A673 (cell line): ENCODE results near the gene WNT4. TPM values are rescaled to one million over a fixed set of nuclear protein-coding genes. Genes with fewer than 3 reads are reported as not detected.

Experiments
- BruUV-seq: library from RNA; stranded (reverse); fragments of 400-500 nt; replicated peaks from 2 replicates; lab custom pipeline; 2021; lab: Mats Ljungman, UMichigan
- CTCF ChIA-PET: fragments of 300-600 bp; sonication (Branson Sonifier 250); formaldehyde crosslinking; loops from one replicate; lab custom pipeline; 2022; ENCODE audit warnings: antibody characterized with exemption; lab: Charles Lee
- POLR2A ChIA-PET: fragments of 300-600 bp; sonication (Branson Sonifier 250); formaldehyde crosslinking; loops from one replicate; lab custom pipeline; 2022; ENCODE audit warnings: antibody characterized with exemption; ENCODE audit not compliant: low non-redundant PET; lab: Charles Lee
- DNase-seq: peaks from one replicate; pipeline ENCODE4 v3.0.0-alpha.2; 2015; ENCODE audit warnings: low spot score
- H3K27ac ChIP-seq: fragments of 200-600 bp; sonication (generic); 2 replicates; pipeline ENCODE4 v1.5.1; 2016; ENCODE audit warnings: mixed run types, low read depth, mild to moderate bottlenecking, mixed read lengths, antibody characterized with exemption, low read length; ENCODE audit not compliant: poor library complexity, severe bottlenecking
- H3K27me3 ChIP-seq: fragments of 200-600 bp; sonication (generic); replicated peaks from 2 replicates; pipeline ENCODE4 v1.6.1; 2017; ENCODE audit warnings: mixed run types, low read depth, mild to moderate bottlenecking, mixed read lengths, antibody characterized with exemption, low read length; ENCODE audit not compliant: insufficient read depth, poor library complexity
- H3K36me3 ChIP-seq: fragments of 200-600 bp; sonication (generic); 2 replicates; pipeline ENCODE4 v1.6.1; 2016; ENCODE audit warnings: mixed run types, mild to moderate bottlenecking, mixed read lengths, antibody characterized with exemption, low read length; ENCODE audit not compliant: insufficient read depth, poor library complexity, severe bottlenecking
- H3K4me1 ChIP-seq: fragments of 200-600 bp; sonication (generic); 2 replicates; pipeline ENCODE4 v1.6.1; 2017; ENCODE audit warnings: mixed run types, mild to moderate bottlenecking, mixed read lengths, antibody characterized with exemption, low read length; ENCODE audit not compliant: insufficient read depth, poor library complexity, severe bottlenecking
- H3K4me3 ChIP-seq: fragments of 200-600 bp; sonication (generic); 2 replicates; pipeline ENCODE4 v1.5.1; 2016; ENCODE audit warnings: low read depth, mixed run types, mild to moderate bottlenecking, mixed read lengths, low read length; ENCODE audit not compliant: poor library complexity, severe bottlenecking
- H3K9me3 ChIP-seq: fragments of 200-600 bp; sonication (generic); 2 replicates; pipeline ENCODE4 v1.6.1; 2016; ENCODE audit warnings: mixed run types, low read depth, mild to moderate bottlenecking, mixed read lengths, antibody characterized with exemption, low read length; ENCODE audit not compliant: poor library complexity, severe bottlenecking
- EZH2 ChIP-seq: fragments of 200-600 bp; sonication (generic); IDR thresholded peaks from 2 replicates; pipeline ENCODE4 v1.6.1; 2017; ENCODE audit warnings: borderline replicate concordance, low read depth, mild to moderate bottlenecking, mixed read lengths, antibody characterized with exemption, low read length; ENCODE audit not compliant: poor library complexity, severe bottlenecking
- intact Hi-C: fragments of 100-400 bp; cut with micrococcal nuclease; formaldehyde crosslinking; loops from one replicate; pipeline ENCODE4 v1.10.0; 2022; ENCODE audit not compliant: unreplicated experiment
- total RNA-seq: library from RNA; stranded (reverse); gene quantifications from 2 replicates; pipeline ENCODE4 v1.2.3, GENCODE V29; 2021
- TF ChIP-seq, protein P1 (sequence below): fragments of 300-800, 200-600 bp; sonication (generic); conservative IDR thresholded peaks from 2 replicates; pipeline ENCODE4 v1.5.1; 2017; ENCODE audit warnings: low read depth, mild to moderate bottlenecking, antibody characterized with exemption, low read length, moderate library complexity, mixed read lengths

WNT4 gene
- total RNA-seq, 1 experiment from 2014 or later: not detected

GRCh38 chr1:22137004-22137720 lies 5.7 kb downstream of the WNT4 start:
- POLR2A ChIA-PET: no interaction called here
- intact Hi-C loops: loop anchor here (10.0 kb wide), 1 partner anchor 138 kb away; no protein-coding TSS in a partner anchor

DNA sequence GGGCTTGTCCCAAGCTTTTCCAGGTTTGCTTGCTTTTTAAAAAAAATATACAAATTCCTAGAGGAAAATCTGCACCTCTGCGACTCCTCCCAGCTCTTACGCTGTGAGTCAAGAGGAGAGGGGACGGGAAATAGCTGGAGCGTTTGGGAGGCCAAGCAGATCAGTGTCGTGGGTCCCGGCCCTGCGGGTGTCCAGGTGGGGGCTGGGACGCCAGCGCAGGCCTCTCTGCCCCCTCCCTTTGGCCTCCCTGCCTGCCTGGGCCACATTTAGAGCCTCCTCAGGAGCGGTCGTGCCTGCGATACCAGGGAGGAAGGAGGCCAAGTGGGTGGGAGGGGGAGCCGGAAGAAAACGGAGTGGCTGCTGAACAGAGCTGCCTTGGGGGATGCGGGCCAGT lies 9.0 kb downstream of the WNT4 start:
- BruUV-seq: no TSS peak

More at GRCh38 chr1:22137004-22137720, 5.7 kb downstream of the WNT4 start:
- Histone ChIP-seq H3K27me3 (peaks cover 11% of the 10 kb centered on the region), H3K27ac (no peak overlapping the region), H3K4me3 (no peak overlapping the region), H3K4me1 (no peaks in the 10 kb centered on the region), H3K36me3 (no peaks in the 10 kb centered on the region), H3K9me3 (no peaks in the 10 kb centered on the region)
- no peak for TF ChIP-seq EZH2
- TF ChIP-seq, protein P1, sequence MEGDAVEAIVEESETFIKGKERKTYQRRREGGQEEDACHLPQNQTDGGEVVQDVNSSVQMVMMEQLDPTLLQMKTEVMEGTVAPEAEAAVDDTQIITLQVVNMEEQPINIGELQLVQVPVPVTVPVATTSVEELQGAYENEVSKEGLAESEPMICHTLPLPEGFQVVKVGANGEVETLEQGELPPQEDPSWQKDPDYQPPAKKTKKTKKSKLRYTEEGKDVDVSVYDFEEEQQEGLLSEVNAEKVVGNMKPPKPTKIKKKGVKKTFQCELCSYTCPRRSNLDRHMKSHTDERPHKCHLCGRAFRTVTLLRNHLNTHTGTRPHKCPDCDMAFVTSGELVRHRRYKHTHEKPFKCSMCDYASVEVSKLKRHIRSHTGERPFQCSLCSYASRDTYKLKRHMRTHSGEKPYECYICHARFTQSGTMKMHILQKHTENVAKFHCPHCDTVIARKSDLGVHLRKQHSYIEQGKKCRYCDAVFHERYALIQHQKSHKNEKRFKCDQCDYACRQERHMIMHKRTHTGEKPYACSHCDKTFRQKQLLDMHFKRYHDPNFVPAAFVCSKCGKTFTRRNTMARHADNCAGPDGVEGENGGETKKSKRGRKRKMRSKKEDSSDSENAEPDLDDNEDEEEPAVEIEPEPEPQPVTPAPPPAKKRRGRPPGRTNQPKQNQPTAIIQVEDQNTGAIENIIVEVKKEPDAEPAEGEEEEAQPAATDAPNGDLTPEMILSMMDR: no peak
- CTCF ChIA-PET: no interaction called here
- no peak for DNase-seq
- BruUV-seq: no TSS peak

DNA sequence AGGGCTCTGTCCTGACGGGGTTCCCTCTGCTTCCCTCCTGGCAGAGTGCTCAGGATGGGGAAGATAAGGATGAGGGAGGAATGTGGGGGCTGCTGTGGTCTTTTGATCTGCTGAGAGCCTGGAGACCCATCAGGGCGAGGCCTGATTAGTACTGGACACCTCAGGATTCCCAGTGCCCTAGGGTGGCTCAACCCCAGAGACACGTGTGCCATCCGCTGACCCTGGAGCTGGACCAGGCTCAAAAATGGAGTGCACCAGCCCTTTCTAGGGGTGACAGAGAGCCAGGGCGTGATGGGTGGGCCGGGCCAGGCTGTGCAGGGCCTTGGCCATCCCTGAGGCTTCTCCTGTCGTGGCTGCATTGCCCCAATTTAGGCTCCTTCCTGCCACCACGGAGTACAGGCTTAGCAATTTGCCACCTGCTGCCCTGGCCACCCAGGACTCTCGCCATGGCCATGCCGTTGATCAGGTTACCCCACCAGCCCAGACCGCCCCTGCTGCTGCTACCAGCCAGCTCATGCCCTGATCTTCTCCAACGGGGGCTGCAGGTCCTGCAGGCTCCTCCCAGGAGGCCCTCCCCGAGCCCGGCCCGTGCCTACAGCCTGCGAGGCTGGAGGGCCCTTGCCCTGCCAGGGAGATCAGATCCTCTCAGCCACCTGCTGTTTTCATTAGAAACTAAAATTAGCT lies 9.5 kb downstream of the WNT4 start:
- TF ChIP-seq, protein P1: no peak
- TF ChIP-seq EZH2: no peak
- no peaks in the 10 kb centered on the region for H3K27me3 ChIP-seq
- H3K36me3 ChIP-seq: no peaks in the 10 kb centered on the region

More for the DNA sequence above, 9.0 kb downstream of the WNT4 start:
- H3K36me3 ChIP-seq: no peaks in the 10 kb centered on the region
- no peaks in the 10 kb centered on the region for H3K9me3 ChIP-seq
- DNase-seq: no peak
- H3K27me3 ChIP-seq: no peaks in the 10 kb centered on the region
- no peak overlapping the region for H3K27ac ChIP-seq
- TF ChIP-seq, protein P1: no peak
- TF ChIP-seq EZH2: no peak
- ChIA-PET POLR2A (no interaction called here), CTCF (no interaction called here)
- no peaks in the 10 kb centered on the region for H3K4me1 ChIP-seq
- H3K4me3 ChIP-seq: no peak overlapping the region
- intact Hi-C loops: loop anchor here (2.0 to 10.0 kb wide), 2 partner anchors 141 to 283 kb away; no protein-coding TSS in a partner anchor

More for the DNA sequence above, 9.5 kb downstream of the WNT4 start:
- H3K27ac ChIP-seq: no peak overlapping the region
- intact Hi-C loops: loop anchor here (2.0 to 10.0 kb wide), 2 partner anchors 141 to 283 kb away; no protein-coding TSS in a partner anchor
- no peaks in the 10 kb centered on the region for H3K4me1 ChIP-seq
- no peak overlapping the region for H3K4me3 ChIP-seq
- no peaks in the 10 kb centered on the region for H3K9me3 ChIP-seq
- CTCF ChIA-PET: no interaction called here
- BruUV-seq: no TSS peak
- no peak for DNase-seq
- POLR2A ChIA-PET: no interaction called here
